GM21381 (cell line): ENCODE results near the gene POU6F1.

ENCODE experiments used
- ATAC-seq: cut with Tn5 transposase; IDR thresholded peaks from one replicate; pipeline ENCODE4 v1.9.1; 2021; ENCODE audit warnings: mild to moderate bottlenecking, moderate library complexity; ENCODE audit not compliant: unreplicated experiment

The POU6F1 gene

DNA sequence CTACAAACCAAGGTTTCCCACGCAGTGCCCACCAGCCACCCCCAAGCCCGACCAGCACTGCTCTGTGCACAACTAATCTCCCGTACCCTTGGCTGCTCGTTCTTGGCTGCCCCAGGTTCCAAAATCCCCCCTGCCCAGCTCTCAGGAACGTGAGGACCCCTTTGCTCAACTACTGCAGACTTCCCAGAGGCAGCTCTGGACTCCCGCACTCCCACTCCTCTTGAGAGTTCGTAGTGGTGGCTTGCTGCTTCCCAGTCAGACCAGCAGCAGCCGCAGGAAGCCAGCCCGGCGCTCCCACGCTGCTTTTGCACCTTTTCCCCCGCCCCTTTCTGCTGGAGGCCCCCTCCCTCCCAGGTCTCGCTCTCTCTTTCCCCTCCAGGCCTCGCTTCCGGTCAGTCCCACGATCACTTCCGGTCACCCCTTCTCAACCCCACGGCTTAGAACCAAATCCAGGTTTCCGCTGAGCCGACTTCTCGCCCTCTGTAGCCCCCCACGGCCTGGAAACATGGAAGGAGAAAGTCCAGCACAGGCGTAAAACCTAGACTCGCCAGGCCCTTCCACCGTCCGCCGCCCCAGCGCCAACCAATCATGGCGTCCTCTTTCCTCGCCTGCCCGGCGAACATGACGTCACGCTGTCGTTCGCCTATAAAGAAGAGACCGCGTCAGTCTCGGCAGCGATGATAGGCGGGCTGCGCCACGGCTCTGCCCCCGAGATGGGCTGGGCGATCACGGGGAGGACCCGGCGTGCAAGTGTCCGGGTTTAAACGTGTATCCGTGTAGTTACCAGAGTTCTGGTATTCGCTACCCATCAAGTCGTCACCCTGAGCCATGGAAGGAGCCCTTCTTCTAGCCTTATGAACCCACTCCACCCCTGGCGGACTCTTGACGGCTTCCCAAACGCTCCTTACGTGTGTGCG, 45.1 kb downstream of the POU6F1 start, which contains the start of gene TFCP2:
Gene TFCP2 (minus strand): TSS at position 621 of the 917 bp plus-strand sequence. CDS start 713 bp downstream, outside the sequence.
- ATAC-seq = peak; percentile 89

DNA sequence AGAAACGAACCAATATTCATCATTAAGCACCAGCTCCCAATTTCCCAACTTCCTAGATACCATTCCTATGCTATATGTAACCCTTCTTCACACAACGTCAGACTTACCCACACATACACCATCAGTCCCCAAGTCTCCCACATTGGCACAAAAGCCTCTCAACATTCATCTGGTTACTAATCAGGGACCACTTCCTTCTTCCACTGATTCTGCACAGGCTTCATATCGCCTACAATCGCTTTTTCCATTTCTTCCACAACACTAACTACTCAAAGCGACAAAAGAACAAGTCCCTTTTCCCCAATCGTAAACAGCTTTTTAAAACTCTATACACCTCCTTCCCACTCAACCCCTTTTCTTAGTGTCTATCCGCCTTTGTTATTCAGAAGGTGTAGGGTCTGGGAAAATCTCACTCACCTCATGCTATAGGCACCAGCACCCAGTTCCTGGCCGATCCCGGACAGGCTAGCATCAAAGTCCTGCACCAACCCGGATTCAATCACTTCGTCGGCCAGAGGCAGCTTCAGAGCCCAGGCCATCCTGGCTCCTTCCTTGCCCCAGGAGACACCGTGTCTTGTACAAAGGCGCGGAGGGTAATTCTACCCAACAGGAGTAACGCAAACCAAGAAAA, 45.9 kb downstream of the POU6F1 start:
- ATAC-seq = peak; percentile 11

DNA sequence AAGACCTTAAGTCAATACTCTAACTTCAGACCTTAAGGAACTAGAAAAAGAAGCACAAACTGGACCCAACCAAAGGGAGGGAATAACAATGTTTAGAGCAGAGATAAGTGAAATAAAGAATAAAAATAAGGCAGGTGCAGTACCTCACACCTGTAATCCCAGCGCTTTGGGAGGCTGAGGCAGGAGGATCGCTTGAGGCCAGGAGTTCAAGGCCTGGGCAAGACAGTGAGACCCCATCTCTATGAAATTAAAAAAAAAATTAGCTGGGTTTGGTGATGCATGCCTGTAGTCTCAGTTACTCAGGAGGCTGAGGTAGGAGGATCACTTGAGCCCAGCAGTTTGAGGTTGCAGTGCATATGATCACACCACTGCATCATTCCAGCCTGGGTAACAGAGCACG, 54.1 kb downstream of the POU6F1 start:
- ATAC-seq = no peak

- no peak for ATAC-seq
These were observed 55.6 kb downstream of the POU6F1 start for GRCh38 chr12:51162217-51162616.

GRCh38 chr12:51160814-51161459, 56.9 kb downstream of the POU6F1 start:
- no peak for ATAC-seq

- no peak for ATAC-seq
These were observed 61.6 kb downstream of the POU6F1 start for GRCh38 chr12:51156245-51156765.

GRCh38 chr12:51152953-51153352, 64.9 kb downstream of the POU6F1 start:
- no peak for ATAC-seq

DNA sequence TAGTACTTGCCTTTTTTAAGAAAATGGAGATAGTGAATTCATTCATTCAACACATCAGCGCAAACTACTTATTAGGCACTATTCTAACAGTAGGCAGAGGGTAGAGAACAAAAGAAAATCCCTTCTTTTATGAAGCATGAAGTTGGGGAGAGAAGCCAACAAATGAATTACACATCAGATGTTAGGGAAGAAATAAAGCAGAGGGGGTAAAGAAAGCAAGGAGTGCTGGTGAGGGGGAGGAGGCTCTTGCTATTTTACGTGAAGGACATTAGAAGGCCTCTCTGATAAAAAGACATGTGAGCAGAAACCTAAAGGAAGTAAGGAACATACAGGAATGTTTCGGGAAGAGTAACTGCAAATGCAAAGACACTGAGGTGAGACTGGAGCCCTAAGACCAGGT, 67.1 kb downstream of the POU6F1 start:
- ATAC-seq = no peak

GRCh38 chr12:51147309-51147708, 70.6 kb downstream of the POU6F1 start:
- ATAC-seq = no peak

GRCh38 chr12:51139292-51139844, 78.5 kb downstream of the POU6F1 start:
- no peak for ATAC-seq
